Stomach smooth muscle (tissue), 2 donors: ENCODE data around the gene RUNX3.

Experiments used
- H3K27ac ChIP-seq: one replicate; pipeline ENCODE4 v1.7.0; 2013; ENCODE audit warnings: mild to moderate bottlenecking, low read length, inconsistent platforms
- H3K27me3 ChIP-seq, 2 donors: one replicate each; pipeline ENCODE4 v1.7.0; 2013; ENCODE audit warnings: low read length in 2 of 2; ENCODE audit not compliant: insufficient read depth in 2 of 2, control insufficient read depth in 1 of 2
- H3K36me3 ChIP-seq, 2 donors: one replicate each; pipeline ENCODE4 v1.7.0; 2013; ENCODE audit warnings: low read length in 2 of 2; ENCODE audit not compliant: control insufficient read depth in 2 of 2, insufficient read depth in 2 of 2
- H3K4me1 ChIP-seq: one replicate; pipeline ENCODE4 v1.7.0; 2013; ENCODE audit warnings: low read length; ENCODE audit not compliant: control insufficient read depth, insufficient read depth
- H3K4me3 ChIP-seq, 2 donors: one replicate each; pipeline ENCODE4 v1.7.0; 2013; ENCODE audit warnings: low read length in 2 of 2
- H3K9ac ChIP-seq, 2 donors: one replicate each; pipeline ENCODE4 v1.7.0; 2013; ENCODE audit warnings: low read length in 2 of 2, mild to moderate bottlenecking in 1 of 2
- H3K9me3 ChIP-seq, 2 donors: one replicate each; pipeline ENCODE4 v1.7.0; 2013; ENCODE audit warnings: low read length in 2 of 2; ENCODE audit not compliant: control insufficient read depth in 2 of 2
- donor health status: healthy.
- donor health status: Pancreatic carcinoma.

RUNX3 gene

GRCh38 chr1:24963099-24963872 is 33.2 kb upstream of the RUNX3 start:
- Histone ChIP-seq H3K27ac (no peak overlapping the region), H3K36me3 (no peaks in the 10 kb centered on the region), H3K4me1 (no peaks in the 10 kb centered on the region), H3K9ac (no peak overlapping the region), H3K9me3 (no peaks in the 10 kb centered on the region), H3K27me3 (peaks cover 3 to 22% of the 10 kb centered on the region in 2 donors), H3K4me3 (no peak overlapping the region)

- H3K4me3 ChIP-seq, result no peak overlapping the region
- no peaks in the 10 kb centered on the region for H3K36me3 ChIP-seq
- no peak overlapping the region for H3K27ac ChIP-seq
- H3K4me1 ChIP-seq, result no peaks in the 10 kb centered on the region
- H3K27me3 ChIP-seq, result peaks cover 3 to 22% of the 10 kb centered on the region in 2 donors
- no peak overlapping the region for H3K9ac ChIP-seq
- no peaks in the 10 kb centered on the region for H3K9me3 ChIP-seq
Measured at GRCh38 chr1:24961961-24962861, 32.1 kb upstream of the RUNX3 start.

- Histone ChIP-seq H3K9me3 (no peaks in the 10 kb centered on the region), H3K36me3 (no peaks in the 10 kb centered on the region), H3K4me1 (no peaks in the 10 kb centered on the region), H3K27me3 (peaks cover 3 to 22% of the 10 kb centered on the region in 2 donors), H3K27ac (no peak overlapping the region), H3K4me3 (no peak overlapping the region), H3K9ac (no peak overlapping the region)
Measured at GRCh38 chr1:24961334-24961733, 31.3 kb upstream of the RUNX3 start.

GRCh38 chr1:24960071-24960801 is 30.2 kb upstream of the RUNX3 start:
- Histone ChIP-seq H3K27ac (no peak overlapping the region), H3K4me1 (no peaks in the 10 kb centered on the region), H3K36me3 (no peaks in the 10 kb centered on the region), H3K27me3 (peaks cover 3 to 21% of the 10 kb centered on the region in 2 donors), H3K4me3 (no peak overlapping the region), H3K9me3 (no peaks in the 10 kb centered on the region), H3K9ac (no peak overlapping the region)

- peaks cover under 1 to 21% of the 10 kb centered on the region in 2 donors for H3K27me3 ChIP-seq
- no peaks in the 10 kb centered on the region for H3K4me1 ChIP-seq
- no peaks in the 10 kb centered on the region for H3K36me3 ChIP-seq
- H3K9ac ChIP-seq, result no peak overlapping the region
- no peak overlapping the region for H3K4me3 ChIP-seq
- H3K27ac ChIP-seq, result no peak overlapping the region
- H3K9me3 ChIP-seq, result no peaks in the 10 kb centered on the region
Measured at GRCh38 chr1:24959623-24959975, 29.5 kb upstream of the RUNX3 start.

- no peak overlapping the region for H3K9ac ChIP-seq
- no peak overlapping the region for H3K27ac ChIP-seq
- H3K36me3 ChIP-seq, result no peaks in the 10 kb centered on the region
- no peaks in the 10 kb centered on the region for H3K4me1 ChIP-seq
- H3K9me3 ChIP-seq, result no peaks in the 10 kb centered on the region
- H3K4me3 ChIP-seq, result no peak overlapping the region
- peaks cover 0 to 18% of the 10 kb centered on the region in 2 donors for H3K27me3 ChIP-seq
Measured at GRCh38 chr1:24958766-24959622, 28.9 kb upstream of the RUNX3 start.

- H3K9ac ChIP-seq, result no peak overlapping the region
- no peaks in the 10 kb centered on the region for H3K4me1 ChIP-seq
- H3K36me3 ChIP-seq, result no peaks in the 10 kb centered on the region
- H3K27ac ChIP-seq, result no peak overlapping the region
- H3K9me3 ChIP-seq, result no peaks in the 10 kb centered on the region
- peaks cover 0 to 13% of the 10 kb centered on the region in 2 donors for H3K27me3 ChIP-seq
- no peak overlapping the region for H3K4me3 ChIP-seq
Measured at GRCh38 chr1:24957808-24958752, 28.0 kb upstream of the RUNX3 start.

GRCh38 chr1:24957016-24957807 is 27.1 kb upstream of the RUNX3 start:
- H3K36me3 ChIP-seq, result no peaks in the 10 kb centered on the region
- peaks cover 0 to 13% of the 10 kb centered on the region in 2 donors for H3K27me3 ChIP-seq
- H3K27ac ChIP-seq, result no peak overlapping the region
- no peaks in the 10 kb centered on the region for H3K4me1 ChIP-seq
- H3K4me3 ChIP-seq, result no peak overlapping the region
- H3K9me3 ChIP-seq, result no peaks in the 10 kb centered on the region
- no peak overlapping the region for H3K9ac ChIP-seq
